Activated naive CD4-positive, alpha-beta T cell treated with Interleukin-2 at 50 U/mL for 16 hours (primary cell): ENCODE data around the gene PLCL1.

Source experiments
- DNase-seq: peaks from one replicate; pipeline ENCODE4 v3.0.0-alpha.2; 2020

PLCL1 gene

GRCh38 chr2:197890168-197890567 lies 85.8 kb downstream of the PLCL1 start:
- no peak for DNase-seq

GRCh38 chr2:197891897-197892442 lies 87.6 kb downstream of the PLCL1 start:
- no peak for DNase-seq

DNA sequence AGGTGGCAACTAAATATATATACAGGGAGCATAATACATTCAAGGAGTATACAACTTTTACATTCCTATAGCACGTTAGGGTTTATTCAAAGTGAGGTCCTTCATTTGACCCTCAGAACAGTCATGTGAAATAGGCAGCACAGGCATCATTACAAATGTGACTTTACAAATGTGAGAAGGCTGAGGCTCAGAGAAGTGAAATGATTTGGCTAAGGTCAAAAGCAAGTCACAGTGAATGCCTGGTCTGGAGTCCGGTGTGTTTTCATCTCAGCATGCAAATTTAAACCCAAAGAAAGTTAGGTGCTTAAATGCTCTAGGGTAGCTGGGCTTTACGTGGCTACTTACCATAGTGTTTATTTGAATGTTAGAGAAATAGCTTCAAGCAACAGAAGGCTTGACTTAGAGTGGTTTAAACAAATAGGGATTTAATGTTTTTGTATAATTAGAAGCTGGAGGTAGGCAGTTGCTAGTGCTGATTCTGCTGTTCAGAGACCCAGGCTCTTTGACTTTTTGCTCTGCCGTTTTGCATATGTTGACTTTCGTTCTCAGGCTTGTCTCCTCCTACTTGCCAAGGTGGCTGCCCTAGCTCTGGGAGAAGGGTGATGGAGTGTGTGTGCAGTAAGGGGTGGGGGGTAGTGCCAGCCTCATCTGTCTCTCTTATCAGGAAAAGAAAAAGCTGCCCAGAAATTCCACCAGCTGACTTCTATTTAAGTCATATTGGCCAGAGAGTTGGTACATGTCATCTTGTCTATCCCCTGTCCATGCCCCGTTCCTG lies 89.2 kb downstream of the PLCL1 start:
- DNase-seq, result no peak

- no peak for DNase-seq
These were observed 90.4 kb downstream of the PLCL1 start for GRCh38 chr2:197894751-197895274.

- no peak for DNase-seq
These were observed 93.7 kb downstream of the PLCL1 start for GRCh38 chr2:197897960-197898678.

GRCh38 chr2:197904446-197904845 lies 100.1 kb downstream of the PLCL1 start:
- DNase-seq, result peak; percentile 25

GRCh38 chr2:197908156-197908555 lies 103.8 kb downstream of the PLCL1 start:
- DNase-seq, result no peak

- no peak for DNase-seq
These were observed 104.8 kb downstream of the PLCL1 start for GRCh38 chr2:197908990-197909776.

DNA sequence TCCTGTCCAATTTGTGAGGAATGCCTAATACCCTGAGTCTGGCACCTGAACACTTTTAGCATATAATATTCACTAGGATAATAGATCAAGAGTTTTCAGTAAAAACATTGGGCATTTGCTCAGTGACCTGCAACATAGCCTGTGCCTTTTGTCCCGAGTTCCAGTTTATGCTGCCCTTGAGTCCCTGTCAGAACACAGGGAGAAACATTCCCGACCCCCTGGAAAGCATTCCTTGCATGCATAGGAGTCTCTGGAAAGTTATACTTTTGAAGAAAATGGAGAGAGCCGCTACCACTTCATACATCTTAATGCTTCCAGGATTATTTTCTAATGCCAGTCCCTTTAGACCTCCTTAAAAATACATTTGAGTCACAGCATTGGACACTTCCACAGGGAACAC lies 107.3 kb downstream of the PLCL1 start:
- DNase-seq, result no peak

DNA sequence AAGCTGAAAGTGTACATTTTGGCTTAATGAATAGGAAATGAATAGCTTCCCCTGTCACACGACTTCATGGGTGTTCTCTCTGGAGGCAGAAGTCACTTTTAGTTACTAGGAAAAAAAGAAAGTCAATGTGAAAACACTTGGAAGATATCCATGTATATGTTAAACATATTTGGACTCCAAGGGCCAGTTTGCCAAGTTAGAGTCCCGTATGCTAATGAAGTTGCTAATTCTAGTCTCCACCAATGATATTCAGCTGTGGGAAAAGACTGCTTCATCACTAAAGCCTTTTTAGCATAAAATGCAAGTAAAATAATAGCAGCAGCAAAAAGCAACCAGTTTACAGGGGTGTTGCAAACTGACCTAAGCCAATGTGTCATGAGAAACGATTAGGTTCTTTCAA lies 108.7 kb downstream of the PLCL1 start:
- no peak for DNase-seq

DNA sequence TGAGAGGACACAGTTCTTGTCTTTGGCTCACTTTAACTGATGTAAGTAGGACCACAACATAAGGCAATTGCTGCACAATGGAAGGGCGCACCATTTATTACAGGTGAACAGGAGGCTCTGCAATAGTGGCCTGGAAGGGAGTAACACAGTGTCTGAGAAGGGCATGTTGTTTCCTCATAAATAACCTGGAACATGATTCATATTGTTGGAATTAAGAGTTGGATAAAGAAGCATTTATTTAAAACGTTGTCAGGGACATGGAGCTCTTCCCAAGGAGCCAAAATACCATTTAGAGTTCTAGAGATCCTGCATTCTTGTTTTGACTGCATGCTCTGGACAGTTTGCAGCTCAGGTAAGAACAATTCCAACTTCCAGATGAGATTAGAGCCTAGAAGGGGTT lies 110.4 kb downstream of the PLCL1 start:
- no peak for DNase-seq

DNA sequence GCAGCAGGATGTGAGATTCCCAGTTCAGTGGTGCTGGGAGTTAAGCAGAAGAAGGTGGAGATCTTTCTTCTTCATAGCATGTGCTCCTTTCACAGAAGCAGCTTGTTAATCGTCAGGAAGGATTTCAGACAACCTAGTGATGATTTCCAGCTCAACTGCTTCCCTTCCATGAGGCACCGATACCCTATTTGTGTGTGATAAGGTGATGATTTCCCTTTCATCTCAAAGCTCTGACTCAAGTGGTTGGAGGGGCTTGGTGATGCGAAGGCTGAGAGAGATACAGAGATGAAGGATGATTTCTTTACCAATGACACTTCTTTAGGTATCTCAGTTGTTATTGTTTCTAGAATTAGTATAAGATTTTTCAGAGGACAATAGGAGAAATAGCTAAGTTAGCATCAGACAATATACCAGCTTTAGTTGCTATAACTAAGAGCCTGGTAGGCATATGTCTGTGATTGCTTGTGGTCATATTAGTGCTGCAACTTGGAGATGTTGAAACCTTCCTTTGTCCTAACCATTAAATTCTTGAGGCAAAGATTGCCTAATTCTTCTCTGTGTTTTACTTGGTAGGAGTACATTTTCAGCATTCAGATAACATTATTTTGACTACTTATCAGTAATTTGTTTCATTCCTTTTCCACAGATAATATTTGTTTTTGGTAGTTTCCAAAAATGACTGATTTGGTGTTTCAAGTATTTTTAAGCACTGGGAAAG lies 111.3 kb downstream of the PLCL1 start:
- DNase-seq, result no peak

- DNase-seq, result no peak
These were observed 115.1 kb downstream of the PLCL1 start for GRCh38 chr2:197919487-197919886.

DNA sequence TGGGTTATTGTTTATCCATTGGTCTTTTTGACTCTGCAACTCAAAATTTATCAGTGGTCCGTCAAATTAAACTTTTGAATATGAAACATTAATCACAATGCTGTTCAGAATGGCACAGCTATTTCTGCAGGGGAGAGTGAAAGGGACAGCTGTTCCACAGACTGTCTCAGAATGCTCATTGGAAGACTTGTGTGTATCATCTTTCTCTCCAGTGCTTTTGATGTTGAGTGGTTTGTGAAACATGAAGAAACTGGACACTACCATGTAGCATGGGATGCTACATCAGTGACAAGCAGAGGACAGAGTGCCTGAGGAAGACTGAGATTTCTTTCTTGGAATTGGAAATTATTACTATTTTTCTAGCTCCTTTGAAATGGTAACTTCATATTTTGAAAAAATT lies 115.7 kb downstream of the PLCL1 start:
- no peak for DNase-seq

DNA sequence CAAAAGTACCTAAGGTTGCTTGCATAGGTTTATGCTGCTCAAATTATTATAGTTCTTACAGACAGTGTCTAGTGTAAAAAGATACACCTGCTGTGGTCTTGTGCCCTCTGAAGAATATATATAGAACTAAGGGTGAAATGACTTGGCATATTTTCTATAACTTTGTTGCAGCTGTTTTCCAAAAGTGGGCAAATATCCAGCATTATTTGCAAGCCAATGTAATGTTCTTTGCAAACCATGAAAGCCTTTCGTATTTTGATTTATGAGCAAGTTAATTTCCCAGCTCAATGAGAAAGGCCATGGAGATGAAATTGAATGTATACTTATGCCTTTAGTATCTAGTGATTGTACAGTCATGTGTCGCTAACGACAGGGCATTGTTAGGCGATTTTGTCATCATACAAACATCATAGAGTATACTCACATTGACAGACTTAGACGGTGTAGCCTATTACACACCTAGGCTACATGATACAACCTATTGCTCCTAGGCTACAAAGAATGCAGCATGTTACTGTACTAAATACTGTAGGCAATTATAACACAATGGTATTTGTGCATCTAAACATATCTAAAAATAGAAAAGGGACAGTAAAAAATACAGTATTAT lies 116.3 kb downstream of the PLCL1 start:
- no peak for DNase-seq

- DNase-seq, result no peak
These were observed 120.1 kb downstream of the PLCL1 start for GRCh38 chr2:197924483-197924882.

DNA sequence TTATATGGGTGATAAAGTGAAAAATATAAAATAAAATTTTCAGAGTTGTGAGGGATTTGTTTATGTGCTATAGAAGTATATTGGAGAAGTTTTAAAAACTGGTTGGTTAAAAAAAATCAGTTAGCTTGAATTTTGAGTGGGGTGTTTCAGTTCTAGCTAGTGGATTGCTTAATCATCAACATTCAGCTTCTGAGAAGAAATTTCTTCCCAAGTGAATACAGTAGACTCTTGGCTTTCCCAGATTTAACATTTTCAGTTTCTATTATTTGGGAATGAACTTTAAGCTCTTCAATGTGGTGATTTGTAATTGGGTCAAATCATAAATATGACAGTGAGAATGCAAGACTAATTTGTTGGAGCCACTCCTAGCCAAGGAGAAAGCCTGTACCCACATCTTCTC lies 120.8 kb downstream of the PLCL1 start:
- no peak for DNase-seq

DNA sequence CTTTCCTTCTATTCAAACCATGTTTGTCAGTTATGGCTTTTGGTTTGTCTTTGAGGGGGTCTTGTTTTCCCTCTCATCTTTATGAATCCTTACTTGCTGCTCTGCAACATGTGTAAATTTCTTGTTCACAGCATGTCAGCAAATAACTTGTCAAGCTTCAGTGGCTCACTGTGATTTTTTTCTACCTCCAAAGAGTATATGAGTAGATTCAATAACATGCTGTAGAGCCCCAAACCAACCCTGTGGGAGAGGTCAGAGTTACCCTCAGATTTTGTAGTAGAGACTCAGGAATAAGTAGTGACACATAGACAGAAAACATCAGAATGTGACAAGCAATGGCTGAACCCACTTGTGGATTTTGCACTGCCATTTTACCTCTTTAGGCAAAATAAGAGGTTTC lies 121.6 kb downstream of the PLCL1 start:
- no peak for DNase-seq

DNA sequence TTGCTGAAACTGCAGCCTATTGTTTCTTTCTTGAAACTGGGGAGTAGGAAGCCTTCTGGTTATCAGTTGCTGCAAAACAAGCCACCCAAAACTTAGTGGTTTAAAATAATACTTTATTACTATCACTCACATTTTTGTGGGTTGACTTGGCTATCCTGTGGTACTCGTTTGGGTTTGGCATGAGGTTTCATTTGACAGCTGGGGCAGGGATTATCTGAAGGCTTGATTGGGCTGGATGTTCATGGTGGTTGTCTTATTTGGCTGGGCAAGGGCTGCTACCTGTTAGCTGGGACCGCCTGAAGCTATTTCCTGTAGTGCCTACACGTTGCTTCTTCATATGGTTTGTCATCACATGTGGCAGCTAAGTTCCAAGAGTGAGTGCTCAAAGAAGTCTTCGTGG lies 122.3 kb downstream of the PLCL1 start:
- DNase-seq, result no peak

DNA sequence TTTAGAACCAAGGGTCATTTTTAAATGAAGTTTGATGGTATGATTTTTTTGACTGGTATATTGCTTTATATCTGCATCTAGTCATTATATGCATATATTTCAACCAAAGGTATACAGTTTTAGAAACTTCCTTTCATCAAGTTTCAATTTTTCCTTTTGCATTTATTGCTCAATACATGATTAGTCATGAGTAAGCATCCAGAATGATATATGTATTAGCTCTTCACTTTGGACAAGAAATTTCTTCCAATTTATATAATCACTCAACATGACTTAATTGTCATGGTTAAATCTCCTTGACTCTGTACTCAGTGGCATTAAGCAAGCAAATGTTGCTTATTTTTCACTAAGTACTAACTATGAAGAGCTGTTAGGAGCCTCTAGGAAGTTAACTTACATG lies 123.6 kb downstream of the PLCL1 start:
- no peak for DNase-seq

GRCh38 chr2:197929008-197929885 lies 124.9 kb downstream of the PLCL1 start:
- DNase-seq, result no peak
